ENCODE measurements around the gene DOC2B.

- TF ChIP-seq CTCF (IDR thresholded peaks at IDR 0.05; ENCODE audit: poor library complexity, severe bottlenecking) (no peak), POLR2AphosphoS5 (IDR thresholded peaks at IDR 0.05) (no peak)
These were observed 19.1 kb upstream of the DOC2B start for GRCh38 chr17:200586-200985.

Data from neural cell (in vitro differentiated cells).